ENCODE measurements around the gene SMARCA5.

The SMARCA5 gene

GRCh38 chr4:143606480-143606879 is 93.0 kb downstream of the SMARCA5 start:
- DNase-seq (ENCODE audit: low read depth) = no peak
- TF ChIP-seq MYC (IDR thresholded peaks at IDR 0.05; ENCODE audit: low read depth, low read length) (no peak), CTCF (IDR thresholded peaks at IDR 0.05; ENCODE audit: low read depth, low read length) (no peak), MAX (IDR thresholded peaks at IDR 0.05; ENCODE audit: low read depth, low read length) (no peak), POLR2A (IDR thresholded peaks at IDR 0.05; ENCODE audit: extremely low read depth, insufficient read length) (no peak)
- no peak overlapping the region for H3K4me3 ChIP-seq (ENCODE audit: low read depth, low read length)
